Stimulated activated CD4-positive, alpha-beta T cell treated with anti-CD3 and anti-CD28 coated beads, Interleukin-15, amount 100 ng/mL, for 48 hours (primary cell): ENCODE results near the gene PROCA1.

ENCODE experiments used
- DNase-seq, 2 donors: peaks; one replicate each; pipeline ENCODE4 v3.0.0-alpha.2; 2020; ENCODE audit warnings: low read depth in 2 of 2

PROCA1 gene

DNA sequence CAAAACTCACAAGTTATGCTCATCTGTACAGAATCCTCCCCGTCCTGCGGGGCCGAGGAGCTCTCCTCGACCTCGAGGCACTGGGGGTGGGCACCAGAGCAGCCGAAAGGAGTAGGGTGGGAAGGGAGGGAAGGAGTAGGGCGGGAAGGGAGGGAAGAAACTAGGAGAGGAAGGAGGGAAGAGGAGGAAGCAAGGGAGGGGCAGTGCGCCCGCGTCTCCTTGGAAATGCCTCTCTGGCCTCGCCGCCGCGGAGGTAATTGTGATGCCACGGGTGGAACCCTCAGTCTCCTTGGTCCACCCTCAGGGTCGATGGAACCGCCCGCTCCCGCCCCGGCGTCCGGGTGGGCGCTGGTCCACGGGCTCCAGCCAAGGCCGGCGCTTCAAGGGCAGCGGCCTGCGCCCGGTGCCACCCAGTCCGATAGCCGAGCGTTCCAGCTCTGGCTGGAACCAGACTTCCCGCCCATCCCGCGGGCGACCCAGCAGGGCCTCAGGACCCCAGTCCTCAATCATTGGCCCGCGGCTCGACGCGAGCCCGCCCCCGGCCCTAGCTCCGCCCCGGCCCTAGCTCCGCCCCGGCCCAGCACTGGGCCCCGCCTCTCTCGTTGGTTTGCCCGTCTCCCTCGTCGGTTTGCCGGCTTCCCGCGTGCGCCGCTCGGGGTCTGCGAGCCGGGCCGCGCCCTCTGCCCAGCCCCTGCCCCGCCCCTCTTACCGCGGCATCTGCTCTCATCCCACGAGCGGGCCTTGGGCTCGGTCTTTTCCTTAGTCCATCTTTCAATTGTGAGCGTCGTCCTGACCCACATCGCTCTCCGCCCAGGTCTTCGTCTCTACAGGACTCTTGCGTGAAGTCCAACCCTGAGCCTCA lies 596 bp downstream of the PROCA1 start:
- peak; percentile 79 to 88 for DNase-seq

- DNase-seq, result no peak
Measured at GRCh38 chr17:28707339-28707720, 4.4 kb downstream of the PROCA1 start.

DNA sequence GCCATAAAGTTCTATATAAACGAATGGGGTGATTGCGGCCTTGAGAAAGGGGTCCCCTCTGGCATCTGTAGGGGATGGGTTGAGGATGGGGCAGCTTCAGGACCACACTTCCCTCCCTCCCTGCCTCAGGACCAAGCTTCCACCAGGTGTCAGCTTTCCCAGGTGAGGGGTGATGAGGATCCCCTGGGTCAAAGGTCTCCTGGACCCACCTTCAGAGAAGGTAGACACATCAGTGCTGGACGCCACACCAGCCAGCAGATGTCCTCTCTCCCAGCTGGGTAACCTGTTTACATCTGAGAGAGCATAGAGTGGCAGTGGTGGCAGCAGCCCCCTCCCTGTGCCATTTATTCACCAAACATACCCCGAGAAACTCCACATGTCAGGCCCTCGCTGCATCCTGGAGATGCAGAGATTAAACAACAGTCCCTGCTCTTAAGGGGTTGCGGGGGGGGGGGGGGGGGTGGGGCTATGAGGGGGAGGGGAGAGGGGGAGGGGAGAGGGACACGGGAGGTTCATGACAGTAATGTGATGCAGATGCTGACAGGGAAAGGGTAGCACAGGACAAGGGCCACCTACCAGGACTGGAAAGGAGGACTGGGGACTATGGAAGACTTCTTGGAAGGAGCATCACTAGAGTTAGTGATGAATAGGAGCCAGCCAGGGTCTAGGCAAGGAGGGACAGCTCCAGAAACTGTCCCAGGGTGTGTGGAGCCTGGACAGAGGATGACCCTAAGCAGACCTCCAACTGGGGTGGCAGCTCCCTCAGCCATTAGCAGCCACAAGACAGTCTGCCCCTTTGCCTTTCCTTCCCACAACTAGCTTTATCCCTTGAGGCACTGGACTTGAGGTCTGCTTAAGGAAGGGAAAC lies 5.0 kb downstream of the PROCA1 start:
- DNase-seq, result no peak

DNA sequence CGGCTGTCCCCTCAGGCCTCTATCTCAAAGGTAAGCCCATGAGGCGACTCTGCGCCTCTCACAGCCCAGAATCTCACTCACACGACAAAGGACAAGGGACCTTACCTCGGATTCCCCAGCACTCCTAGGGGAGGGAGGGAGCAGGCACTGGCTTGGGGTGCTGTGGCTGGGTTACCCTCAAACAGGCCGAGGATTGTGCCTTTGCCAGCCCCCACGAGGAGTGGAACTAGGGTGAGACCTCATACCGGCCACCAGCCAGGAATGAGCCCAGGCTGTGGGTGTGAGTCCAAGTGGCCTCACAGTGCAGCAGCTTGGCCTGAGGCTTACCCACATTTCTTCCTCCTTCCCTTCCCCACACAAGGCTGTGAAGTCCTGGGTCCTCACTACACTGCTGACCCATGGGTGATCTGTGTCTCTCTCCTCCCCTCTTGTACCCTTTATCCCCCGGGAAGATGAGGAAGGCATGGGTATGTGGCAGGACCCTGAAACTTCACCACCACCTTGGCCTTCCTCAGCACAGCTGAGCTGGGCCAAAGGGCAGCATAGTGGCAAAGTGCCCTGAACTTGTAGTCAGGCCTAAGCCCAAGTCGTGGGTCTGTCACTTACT lies 5.9 kb downstream of the PROCA1 start:
- no peak for DNase-seq

DNA sequence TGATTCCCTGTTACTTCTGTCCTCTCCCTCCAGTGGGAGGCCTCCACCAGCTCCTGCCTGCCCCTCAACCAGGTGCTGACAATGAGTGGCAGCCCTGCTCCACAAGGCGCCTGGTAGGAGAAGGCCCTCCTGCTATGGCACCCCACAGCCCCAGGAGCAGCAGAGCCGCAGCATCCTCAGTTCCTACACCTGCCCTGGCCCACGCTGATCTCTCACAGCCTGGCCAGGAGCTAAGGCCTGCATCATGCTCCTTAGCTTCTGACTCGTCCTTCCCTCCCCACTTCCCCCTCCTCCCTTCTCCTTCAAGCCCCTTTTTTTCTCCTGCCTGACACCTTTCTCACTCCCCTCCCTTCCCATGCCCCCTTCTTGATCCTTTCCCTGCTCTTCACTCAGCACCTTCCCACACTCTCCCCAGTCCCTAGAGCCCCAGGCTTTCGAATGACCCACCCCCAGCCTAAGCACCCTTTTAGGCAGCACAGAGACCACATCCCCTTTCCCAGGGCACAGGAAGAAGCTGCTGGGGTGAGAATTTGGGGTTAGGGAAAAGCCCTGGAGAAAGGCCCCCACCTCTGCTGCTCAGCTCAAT lies 6.5 kb downstream of the PROCA1 start:
- no peak for DNase-seq

DNA sequence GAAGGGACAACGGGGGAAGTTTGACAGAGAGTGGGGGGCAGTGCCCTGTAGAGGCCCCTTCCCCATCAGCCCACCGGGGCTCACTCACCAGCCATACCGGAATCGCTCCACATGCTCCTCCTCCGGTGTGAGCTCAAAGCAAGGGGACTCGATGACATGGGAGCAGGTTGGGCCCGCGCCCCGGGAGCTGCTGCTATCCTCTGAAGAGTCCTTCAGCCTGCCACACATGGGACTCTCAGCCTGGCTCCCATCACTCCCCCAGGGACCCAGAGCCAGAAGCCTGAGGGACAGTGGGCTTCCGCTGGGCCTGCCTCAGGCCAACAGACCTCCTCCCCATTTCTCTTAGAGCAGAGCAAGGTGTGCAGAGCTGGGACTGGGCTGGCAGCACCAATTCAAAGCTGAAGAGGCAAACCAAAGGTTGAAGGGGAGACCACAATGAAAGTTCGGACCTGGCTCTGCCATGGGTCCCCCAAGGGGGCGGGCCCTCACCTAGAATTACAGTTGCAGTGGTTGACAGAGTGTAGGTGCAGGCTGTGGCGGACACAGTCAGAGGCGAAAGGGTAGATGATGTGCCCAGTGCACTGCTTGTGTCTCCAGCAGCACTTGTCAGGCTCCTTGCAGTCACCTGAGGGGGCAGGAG lies 7.3 kb downstream of the PROCA1 start:
- DNase-seq, result no peak

GRCh38 chr17:28703552-28704218 lies 8.0 kb downstream of the PROCA1 start:
- DNase-seq, result no peak

- DNase-seq, result no peak
Measured at GRCh38 chr17:28702752-28703150, 8.9 kb downstream of the PROCA1 start.

DNA sequence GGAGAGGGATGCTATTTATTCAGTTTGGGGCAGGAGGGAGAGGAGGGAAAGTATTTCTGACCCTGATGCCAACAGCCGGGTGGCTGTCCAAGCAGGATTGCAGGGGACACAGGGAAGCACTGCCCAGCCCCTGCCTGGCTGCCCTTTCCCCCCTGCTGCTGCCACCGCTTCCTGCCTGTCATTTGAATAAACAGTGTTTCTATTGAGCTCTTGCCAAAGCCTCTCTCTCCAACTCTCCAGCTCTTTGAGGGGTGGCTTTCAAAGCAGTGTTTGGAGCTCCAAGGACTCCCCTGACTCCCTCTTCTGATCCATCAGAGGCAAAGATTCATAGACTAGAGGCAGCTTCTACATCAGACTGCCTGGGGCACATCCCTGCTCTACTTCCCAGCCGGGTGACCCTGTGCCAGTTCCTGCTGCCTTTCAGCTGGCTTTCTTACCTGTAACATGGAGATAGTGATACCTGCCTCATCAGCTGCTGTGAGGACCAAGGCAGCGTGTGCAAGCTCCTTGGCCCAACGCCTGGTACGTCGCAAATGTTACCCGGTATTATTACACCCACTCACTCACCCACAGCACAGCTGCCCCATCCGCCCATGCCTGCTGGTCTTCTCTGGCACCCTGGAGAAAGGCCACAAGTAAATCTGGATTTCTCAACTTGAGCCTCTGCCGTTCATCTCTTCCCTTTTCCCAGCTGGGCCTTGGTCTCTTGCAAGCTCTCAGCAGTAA lies 9.5 kb downstream of the PROCA1 start:
- no peak for DNase-seq

DNA sequence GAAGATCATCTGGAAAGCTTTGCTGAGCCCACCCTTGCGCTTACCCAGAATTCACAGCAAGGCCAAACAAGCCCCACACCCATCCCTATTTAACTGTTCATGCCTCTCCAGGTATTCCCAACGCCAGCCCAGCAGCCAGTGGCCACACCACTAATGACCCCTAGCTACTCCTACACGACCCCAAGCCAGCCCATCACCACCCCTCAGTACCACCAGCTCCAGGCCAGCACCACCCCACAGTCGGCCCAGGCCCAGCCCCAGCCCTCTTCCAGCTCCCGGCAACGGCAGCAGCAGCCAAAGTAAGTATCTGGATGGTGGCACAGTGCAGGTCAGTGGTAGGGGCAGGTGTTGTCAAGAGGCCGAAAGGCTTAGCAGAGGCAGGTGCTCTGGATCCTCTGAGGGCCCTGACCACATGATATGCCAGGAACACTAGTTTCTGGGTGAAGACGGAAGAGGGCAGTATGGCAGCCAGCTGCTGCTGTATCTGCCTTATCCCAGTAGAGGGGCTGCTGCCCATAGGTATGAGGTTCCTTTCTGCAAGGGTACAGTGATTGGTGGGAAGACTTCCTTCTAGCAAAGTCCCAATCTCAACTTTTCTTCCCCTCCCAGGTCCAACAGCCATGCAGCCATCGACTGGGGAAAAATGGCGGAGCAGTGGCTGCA lies 10.7 kb downstream of the PROCA1 start:
- DNase-seq, result no peak

DNA sequence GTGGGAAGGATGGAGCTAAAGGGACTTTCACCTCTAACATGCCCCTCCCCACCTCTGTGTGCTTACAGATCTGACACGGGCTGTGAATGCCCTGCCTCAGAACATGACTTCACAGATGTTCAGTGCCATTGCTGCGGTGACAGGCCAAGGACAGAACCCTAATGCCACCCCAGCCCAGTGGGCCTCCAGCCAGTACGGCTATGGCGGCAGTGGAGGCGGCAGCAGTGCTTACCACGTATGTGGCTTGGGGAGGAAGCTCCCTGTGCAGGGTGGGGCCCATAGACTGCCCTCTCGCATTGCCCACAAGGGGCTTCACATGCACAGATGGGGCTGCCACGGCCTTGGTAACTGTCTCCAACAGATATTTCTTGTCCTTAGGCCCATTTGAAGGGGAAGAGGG lies 11.4 kb downstream of the PROCA1 start:
- no peak for DNase-seq

DNA sequence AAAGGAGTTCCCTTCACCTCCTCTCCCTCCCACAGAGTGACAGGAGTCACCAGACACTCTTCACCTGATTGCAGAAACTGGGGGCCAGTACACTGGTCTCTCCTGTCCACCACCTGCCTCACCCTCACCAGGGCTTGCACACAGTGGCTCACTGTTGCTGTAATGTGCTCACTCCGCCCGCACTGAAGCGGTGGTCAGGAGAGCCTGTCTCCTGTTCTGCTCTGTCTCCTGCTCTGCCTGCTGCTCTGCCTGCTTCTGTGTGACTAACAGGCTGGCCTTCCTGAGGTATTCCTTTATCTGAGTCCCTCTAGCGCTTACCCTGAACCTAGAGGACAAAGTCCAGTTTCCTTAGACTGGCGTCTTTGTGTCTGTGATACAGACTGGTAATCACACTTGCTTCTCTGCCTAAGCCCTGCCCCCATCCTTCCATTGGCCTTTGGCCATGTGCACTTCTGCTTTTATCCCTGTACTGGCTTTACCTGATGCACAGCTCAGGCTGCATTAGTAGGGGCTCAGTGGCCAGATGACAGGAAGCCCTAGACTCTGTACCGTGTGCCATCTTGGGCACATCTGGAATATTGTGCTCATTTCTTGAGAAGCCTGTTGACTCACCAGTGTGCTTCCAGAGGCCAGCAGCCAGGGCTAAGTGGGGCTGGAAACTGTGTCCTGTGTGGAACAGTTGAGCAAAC lies 13.3 kb downstream of the PROCA1 start:
- no peak for DNase-seq

DNA sequence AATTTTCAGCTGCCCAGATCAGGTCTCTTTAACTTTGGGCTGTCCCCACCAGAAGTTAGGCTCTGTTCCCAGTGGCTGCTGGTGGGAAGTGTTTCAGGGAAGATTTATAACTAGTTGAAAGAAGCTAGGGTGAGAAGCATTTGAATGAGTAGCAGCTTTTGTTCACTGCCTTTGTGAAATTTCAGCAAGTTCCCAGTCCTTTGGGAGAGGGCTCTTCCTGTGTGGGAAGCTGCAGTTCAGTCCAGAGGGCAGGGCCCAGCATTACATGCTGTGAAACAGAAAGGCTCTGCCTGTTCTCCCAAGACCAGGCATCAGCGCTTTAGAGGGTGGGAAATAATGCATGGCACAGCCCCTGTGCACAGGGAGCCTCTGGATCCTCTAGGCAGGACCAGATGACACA lies 17.8 kb downstream of the PROCA1 start:
- DNase-seq, result no peak

GRCh38 chr17:28689011-28689410 lies 22.7 kb downstream of the PROCA1 start:
- DNase-seq, result no peak

GRCh38 chr17:28688481-28688880 lies 23.2 kb downstream of the PROCA1 start:
- no peak for DNase-seq

DNA sequence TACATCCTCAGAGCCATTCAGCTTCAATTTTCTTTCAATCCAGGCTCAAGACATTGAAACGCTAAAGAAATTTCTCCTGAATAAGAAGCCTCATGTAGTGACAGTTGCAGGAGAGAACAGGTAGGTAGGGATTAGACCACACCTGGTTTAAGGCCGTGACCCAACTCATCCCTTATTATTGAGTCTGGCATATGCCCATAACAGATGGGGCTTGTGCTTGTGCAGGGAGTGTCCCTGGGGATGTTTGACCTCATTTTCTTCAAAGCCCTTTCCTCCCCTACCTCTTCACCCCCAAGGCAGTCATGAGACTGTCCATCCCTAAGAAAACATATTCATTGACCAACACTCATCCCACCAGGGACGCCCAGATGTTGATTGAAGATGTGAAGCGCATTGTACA lies 25.4 kb downstream of the PROCA1 start:
- DNase-seq, result no peak

DNA sequence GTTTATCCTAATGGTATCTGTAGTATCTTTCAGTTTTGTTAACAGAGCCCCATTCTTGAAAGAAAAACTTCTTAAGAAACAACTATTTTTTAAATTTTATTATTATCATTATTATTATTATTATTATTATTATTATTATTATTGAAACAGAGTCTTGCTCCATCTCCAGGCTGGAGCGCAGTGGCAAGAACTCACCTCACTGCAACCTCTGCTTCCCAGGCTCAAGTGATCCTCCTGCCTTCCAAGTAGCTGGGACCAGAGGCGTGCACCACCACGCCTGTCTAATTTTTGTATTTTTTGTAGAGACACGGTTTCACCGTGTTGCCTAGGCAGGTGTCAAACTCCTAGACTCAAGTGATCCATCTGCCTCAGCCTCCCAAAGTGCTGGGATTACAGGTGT lies 26.3 kb downstream of the PROCA1 start:
- DNase-seq, result no peak

- no peak for DNase-seq
Measured at GRCh38 chr17:28684963-28685362, 26.7 kb downstream of the PROCA1 start.

DNA sequence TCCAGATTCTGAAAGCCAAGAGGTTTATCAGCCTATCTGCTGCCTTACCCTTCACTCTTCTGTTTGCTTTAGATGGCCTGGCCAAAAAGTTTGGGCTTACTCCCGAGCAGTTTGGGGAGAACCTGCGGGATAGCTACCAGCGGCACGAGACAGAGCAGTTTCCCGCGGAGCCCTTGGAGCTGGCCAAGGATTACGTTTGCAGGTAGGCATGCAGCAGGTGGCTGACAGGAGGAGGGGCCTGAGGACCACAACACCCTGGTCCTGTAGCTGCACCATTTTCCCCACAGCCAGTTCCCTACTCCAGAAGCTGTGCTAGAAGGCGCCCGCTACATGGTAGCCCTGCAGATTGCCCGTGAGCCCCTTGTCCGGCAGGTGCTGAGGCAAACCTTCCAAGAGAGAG lies 29.0 kb downstream of the PROCA1 start:
- no peak for DNase-seq
